Skin of body (tissue), 2 donors: ENCODE results near the gene ADAMTSL4. TPM values are rescaled to one million over a fixed set of nuclear protein-coding genes. Genes with fewer than 3 reads are reported as not detected.
A peak's percentile ranks its signal among the peaks of the same experiment; 100 is the strongest.
"Not testable (repeated sequence)": the region's sequence is repeated elsewhere in the genome, so short reads cannot be mapped to it uniquely, and the experiment has no call there.

Source experiments
- DNase-seq: peaks from one replicate; lab custom pipeline; 2025; lab: John Stamatoyannopoulos, UW
- total RNA-seq: library from RNA; depleted of rRNA; stranded (reverse); fragments of >200 nt; gene quantifications from one replicate; pipeline ENCODE4 v1.2.3, GENCODE V29; 2014

ADAMTSL4 gene
- total RNA-seq, 1 donor from 2014 or later = 22.1 TPM

DNA sequence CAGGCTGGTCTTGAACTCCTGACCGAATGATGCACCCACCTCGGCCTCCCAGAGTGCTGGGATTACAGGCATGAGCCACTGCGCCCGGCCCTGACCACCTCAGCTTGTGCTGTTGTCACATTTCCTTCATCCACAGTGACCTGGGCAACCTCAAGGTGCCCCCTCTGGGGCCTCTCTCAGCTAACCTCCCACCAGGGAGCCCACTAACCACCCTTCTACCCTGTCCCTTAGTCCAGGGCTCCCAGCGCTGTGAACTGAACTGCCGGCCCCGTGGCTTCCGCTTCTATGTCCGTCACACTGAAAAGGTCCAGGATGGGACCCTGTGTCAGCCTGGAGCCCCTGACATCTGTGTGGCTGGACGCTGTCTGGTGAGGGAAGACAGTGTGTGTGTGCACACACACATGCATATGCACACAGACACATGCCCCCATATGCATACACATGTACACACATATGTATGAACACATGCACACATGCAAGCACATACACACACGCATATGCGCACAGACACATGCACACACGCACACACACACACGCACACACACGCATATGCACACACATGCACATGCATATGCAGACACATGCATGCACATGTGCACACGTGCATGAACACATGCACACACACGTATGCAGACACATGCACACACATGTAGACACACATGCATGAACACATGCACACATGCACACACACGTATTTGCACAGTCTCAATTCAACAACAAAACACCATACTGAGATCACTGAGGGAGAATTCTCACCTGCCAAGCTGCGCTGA, 6.2 kb downstream of the ADAMTSL4 start:
- no peak for DNase-seq

DNA sequence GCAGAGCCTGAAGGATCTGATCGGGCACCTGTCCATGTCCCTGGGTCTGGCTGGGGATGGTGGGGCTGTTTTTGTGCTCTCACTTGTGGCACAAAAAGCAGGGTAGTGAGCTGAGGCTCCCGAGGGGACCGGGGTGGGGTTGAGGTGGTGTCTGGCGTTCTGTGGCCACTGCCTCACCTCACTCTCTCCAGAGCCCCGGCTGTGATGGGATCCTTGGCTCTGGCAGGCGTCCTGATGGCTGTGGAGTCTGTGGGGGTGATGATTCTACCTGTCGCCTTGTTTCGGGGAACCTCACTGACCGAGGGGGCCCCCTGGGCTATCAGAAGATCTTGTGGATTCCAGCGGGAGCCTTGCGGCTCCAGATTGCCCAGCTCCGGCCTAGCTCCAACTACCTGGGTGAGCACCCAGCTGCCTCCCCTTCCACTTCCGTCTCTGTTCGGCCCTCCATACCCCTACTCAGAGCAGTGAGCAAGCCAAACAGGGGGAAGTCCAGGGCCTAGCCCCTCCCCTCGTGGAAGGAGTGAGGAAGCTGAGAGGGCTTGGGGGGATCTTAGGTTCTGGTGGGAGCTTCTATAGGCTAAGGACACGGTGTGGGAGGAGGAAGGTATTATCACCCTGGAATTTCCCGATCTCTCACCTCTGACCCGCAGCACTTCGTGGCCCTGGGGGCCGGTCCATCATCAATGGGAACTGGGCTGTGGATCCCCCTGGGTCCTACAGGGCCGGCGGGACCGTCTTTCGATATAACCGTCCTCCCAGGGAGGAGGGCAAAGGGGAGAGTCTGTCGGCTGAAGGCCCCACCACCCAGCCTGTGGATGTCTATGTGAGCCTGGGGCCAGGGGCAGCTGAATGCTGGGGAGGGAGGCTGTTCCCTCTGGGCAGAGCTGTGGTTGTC, 7.0 kb downstream of the ADAMTSL4 start:
- no peak for DNase-seq

DNA sequence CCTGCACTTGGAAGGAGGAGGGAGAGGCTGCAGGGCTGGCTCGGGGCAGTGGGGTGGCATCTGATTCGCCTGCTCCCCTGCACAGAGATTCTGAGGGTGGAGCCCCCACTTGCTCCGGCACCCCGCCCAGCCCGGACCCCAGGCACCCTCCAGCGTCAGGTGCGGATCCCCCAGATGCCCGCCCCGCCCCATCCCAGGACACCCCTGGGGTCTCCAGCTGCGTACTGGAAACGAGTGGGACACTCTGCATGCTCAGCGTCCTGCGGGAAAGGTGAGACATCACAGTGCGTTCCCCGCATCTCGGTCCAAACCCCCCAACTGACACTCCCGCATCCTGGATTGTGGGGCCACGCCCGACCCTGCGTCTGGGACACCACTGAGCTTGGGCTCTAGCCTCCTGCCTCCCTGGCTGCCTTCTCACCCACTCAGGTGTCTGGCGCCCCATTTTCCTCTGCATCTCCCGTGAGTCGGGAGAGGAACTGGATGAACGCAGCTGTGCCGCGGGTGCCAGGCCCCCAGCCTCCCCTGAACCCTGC, 7.9 kb downstream of the ADAMTSL4 start:
- DNase-seq = no peak

GRCh38 chr1:150557813-150558212, 8.6 kb downstream of the ADAMTSL4 start:
- DNase-seq = no peak

GRCh38 chr1:150558303-150558704, 9.1 kb downstream of the ADAMTSL4 start:
- DNase-seq = no peak

- no peak for DNase-seq
These were observed 9.8 kb downstream of the ADAMTSL4 start for GRCh38 chr1:150558761-150559655.

DNA sequence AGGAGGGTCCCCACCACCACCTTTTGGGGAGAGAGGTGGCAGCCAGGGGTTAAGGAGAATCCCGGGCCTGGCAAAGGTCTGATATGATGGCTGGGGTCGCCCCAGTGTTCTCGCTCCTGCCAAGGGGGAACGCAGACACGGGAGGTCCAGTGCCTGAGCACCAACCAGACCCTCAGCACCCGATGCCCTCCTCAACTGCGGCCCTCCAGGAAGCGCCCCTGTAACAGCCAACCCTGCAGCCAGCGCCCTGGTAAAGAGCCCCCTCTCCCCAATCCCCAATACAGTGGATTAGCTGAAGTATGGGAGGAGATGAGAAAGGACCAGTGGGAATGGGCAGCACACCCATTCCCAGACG, 10.4 kb downstream of the ADAMTSL4 start:
- no peak for DNase-seq

- DNase-seq = peak; percentile 26
These were observed 10.8 kb downstream of the ADAMTSL4 start for GRCh38 chr1:150560011-150560438.

DNA sequence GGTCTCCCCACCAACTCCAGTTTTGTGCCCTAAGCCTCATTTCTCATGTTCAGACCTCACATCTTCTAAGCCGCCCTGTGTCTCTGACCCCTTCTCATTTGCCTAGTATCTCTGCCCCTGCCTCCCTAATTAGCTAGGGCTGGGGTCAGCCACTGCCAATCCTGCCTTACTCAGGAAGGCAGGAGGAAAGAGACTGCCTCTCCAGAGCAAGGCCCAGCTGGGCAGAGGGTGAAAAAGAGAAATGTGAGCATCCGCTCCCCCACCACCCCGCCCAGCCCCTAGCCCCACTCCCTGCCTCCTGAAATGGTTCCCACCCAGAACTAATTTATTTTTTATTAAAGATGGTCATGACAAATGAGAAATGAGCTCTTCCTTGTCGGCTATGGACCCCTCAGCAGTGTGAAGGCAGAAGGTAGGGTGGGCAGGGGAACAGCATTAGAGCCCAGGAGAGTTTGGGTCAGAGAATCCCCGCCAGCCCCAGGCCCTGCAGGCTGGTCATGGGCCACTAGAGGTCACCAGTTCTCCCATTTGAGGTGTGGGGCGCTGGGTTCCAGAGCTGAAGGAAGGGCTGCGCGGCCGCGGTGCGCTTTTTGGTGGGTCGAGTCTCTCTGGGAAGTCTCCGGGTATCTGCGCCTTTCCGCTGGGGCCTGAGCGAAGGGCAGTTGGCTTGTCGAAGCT, 11.5 kb downstream of the ADAMTSL4 start:
- DNase-seq = no peak

GRCh38 chr1:150561254-150561973, 12.2 kb downstream of the ADAMTSL4 start:
- DNase-seq = peak; percentile 97

- peak; percentile 91 for DNase-seq
These were observed 12.8 kb downstream of the ADAMTSL4 start for GRCh38 chr1:150561974-150562445.

- DNase-seq = no peak
These were observed 13.5 kb downstream of the ADAMTSL4 start for GRCh38 chr1:150562446-150563339.

DNA sequence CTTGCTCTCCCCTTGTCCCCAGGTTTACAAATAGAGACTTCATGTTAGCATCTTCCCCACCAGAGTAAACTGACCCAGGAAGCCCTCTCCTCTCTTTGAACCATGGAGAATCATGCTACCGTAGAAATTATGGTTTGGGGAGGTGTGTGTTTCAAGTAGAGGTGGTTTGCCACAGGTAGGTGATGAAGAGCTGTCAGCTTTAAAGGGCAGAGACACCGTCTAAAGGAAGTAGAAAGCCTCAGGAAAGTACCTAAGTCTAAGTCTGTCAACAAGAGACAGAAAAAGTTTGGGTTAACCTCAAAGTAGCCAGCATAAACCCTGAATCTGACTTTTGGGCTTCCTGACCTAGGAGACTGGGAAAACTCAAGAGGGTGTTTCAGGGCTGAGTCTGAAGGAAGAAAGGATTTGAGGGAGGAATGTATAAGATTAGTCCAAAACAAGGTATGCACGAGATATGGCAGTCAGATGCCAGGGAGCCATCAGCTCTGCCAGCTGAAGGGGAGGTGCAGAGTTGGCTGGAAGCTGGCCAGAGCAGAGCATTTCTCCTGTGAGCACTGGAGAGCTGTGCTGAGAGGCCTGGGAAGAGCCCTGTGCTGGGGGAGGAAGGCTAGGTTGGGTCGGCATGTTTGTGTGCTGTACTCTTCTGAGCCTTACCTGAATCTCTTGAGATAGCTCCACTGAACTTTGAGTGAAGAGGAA, 14.3 kb downstream of the ADAMTSL4 start:
- DNase-seq = no peak

- no peak for DNase-seq
These were observed 15.1 kb downstream of the ADAMTSL4 start for GRCh38 chr1:150564051-150564991.

GRCh38 chr1:150565240-150565991, 16.2 kb downstream of the ADAMTSL4 start:
- DNase-seq = not testable (repeated sequence)
